ENCODE results near the gene NELFB.

DNA sequence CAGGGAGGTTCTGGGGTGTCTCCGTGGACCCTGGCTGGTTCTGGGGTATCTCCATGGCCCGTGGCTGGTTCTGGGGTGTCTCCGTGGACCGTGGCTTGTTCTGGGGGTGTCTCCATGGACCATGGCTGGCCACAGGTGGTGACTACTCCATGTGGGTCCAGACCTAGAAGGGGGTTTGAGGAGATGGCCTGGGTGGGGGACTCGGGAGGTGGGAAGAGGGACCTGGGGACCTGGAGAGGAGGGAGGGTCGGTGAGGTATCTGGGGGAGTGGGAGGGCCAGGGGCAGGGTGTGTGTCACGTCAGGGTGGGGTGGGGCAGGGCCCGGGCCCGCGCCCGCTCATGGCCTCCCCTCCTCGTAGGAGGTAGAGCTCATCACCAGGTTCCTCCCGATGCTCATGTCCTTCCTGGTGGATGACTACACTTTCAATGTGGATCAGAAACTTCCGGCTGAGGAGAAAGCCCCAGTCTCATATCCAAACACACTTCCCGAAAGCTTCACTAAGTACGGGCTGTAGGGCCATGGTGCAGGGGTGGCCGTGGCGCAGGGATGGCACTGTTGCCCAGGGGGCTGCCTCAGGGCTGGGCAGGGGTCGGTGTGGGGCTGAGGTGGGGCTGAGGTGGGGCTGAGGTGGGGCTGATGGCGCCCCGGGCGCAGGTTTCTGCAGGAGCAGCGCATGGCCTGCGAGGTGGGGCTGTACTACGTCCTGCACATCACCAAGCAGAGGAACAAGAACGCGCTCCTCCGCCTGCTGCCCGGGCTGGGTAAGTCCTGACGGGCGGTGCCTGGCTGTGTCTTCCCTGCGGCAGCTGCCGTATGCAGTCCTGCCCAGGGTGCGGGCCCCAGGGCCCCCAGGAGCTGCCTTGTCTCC, 11.7 kb downstream of the NELFB start:
- TF ChIP-seq, protein P1, sequence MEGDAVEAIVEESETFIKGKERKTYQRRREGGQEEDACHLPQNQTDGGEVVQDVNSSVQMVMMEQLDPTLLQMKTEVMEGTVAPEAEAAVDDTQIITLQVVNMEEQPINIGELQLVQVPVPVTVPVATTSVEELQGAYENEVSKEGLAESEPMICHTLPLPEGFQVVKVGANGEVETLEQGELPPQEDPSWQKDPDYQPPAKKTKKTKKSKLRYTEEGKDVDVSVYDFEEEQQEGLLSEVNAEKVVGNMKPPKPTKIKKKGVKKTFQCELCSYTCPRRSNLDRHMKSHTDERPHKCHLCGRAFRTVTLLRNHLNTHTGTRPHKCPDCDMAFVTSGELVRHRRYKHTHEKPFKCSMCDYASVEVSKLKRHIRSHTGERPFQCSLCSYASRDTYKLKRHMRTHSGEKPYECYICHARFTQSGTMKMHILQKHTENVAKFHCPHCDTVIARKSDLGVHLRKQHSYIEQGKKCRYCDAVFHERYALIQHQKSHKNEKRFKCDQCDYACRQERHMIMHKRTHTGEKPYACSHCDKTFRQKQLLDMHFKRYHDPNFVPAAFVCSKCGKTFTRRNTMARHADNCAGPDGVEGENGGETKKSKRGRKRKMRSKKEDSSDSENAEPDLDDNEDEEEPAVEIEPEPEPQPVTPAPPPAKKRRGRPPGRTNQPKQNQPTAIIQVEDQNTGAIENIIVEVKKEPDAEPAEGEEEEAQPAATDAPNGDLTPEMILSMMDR (IDR thresholded peaks at IDR 0.05), result no peak
- no peak for TF ChIP-seq POLR2A (IDR thresholded peaks at IDR 0.05)
